ENCODE results near the gene POLDIP2. TPM values are rescaled to one million over a fixed set of nuclear protein-coding genes. Genes with fewer than 3 reads are reported as not detected.

POLDIP2 gene
- total and polyA plus RNA-seq, 8 donors: 28.3 to 51.2 (median 41.2) TPM

GRCh38 chr17:28395968-28396367 is 38.6 kb upstream of the POLDIP2 start:
- no peak for TF ChIP-seq CTCF (IDR thresholded peaks at IDR 0.05)
- FAIRE-seq (no peak), DNase-seq (no peak), ATAC-seq (no peak)
- intact Hi-C loops (cut with DNase I): no loop called here
- no peaks in the 10 kb centered on the region for H3K4me1 ChIP-seq
- H3K36me3 ChIP-seq: peaks cover 0 to 48% (median 27%) of the 10 kb centered on the region in 3 donors
- 85 to 89% methylated on average over 6 of the region's 6 CpGs for WGBS, 2 donors
- no peaks in the 10 kb centered on the region for H3K9me3 ChIP-seq
- H3K27me3 ChIP-seq: no peaks in the 10 kb centered on the region
- no peak overlapping the region for H3K4me3 ChIP-seq
- H3K27ac ChIP-seq: no peak overlapping the region

GRCh38 chr17:28395426-28395825 is 38.1 kb upstream of the POLDIP2 start:
- no peak for FAIRE-seq
- no peak for ATAC-seq
- Histone ChIP-seq H3K9me3 (no peaks in the 10 kb centered on the region), H3K27me3 (no peaks in the 10 kb centered on the region), H3K27ac (no peak overlapping the region), H3K4me3 (no peak overlapping the region), H3K4me1 (no peaks in the 10 kb centered on the region), H3K36me3 (peaks cover 0 to 54% (median 32%) of the 10 kb centered on the region in 3 donors)
- no peak for DNase-seq
- no peak for TF ChIP-seq CTCF (IDR thresholded peaks at IDR 0.05)
- WGBS, 2 donors: 57 to 64% methylated on average over 2 of the region's 2 CpGs
- intact Hi-C loops (cut with DNase I): no loop called here

- TF ChIP-seq CTCF (IDR thresholded peaks at IDR 0.05): no peak
- FAIRE-seq (no peak), DNase-seq (no peak), ATAC-seq (no peak)
- H3K4me3 ChIP-seq: no peak overlapping the region
- H3K9me3 ChIP-seq: no peaks in the 10 kb centered on the region
- H3K27me3 ChIP-seq: no peaks in the 10 kb centered on the region
- H3K27ac ChIP-seq: no peak overlapping the region
- H3K36me3 ChIP-seq: peaks cover 0 to 63% (median 35%) of the 10 kb centered on the region in 3 donors
- H3K4me1 ChIP-seq: no peaks in the 10 kb centered on the region
- intact Hi-C loops (cut with DNase I): no loop called here
- WGBS, 2 donors: 81% methylated on average over 7 of the region's 7 CpGs
These were observed 37.2 kb upstream of the POLDIP2 start for GRCh38 chr17:28394337-28395116.

- WGBS, 2 donors: 86 to 90% methylated on average over 10 of the region's 10 CpGs
- no peak for TF ChIP-seq CTCF (IDR thresholded peaks at IDR 0.05)
- H3K27me3 ChIP-seq: no peaks in the 10 kb centered on the region
- no peak for FAIRE-seq
- no peaks in the 10 kb centered on the region for H3K4me1 ChIP-seq
- peaks cover 0 to 68% (median 42%) of the 10 kb centered on the region in 3 donors for H3K36me3 ChIP-seq
- intact Hi-C loops (cut with DNase I): no loop called here
- no peaks in the 10 kb centered on the region for H3K9me3 ChIP-seq
- H3K27ac ChIP-seq: no peak overlapping the region
- no peak for DNase-seq
- ATAC-seq: peak in 2 of 4 donors; percentile 28 to 31
- no peak overlapping the region for H3K4me3 ChIP-seq
These were observed 35.2 kb upstream of the POLDIP2 start for GRCh38 chr17:28392491-28392890.

GRCh38 chr17:28391401-28391800 is 34.1 kb upstream of the POLDIP2 start:
- no peak for TF ChIP-seq CTCF (IDR thresholded peaks at IDR 0.05)
- WGBS, 2 donors: 66 to 74% methylated on average over 2 of the region's 2 CpGs
- ATAC-seq: no peak
- no peak for DNase-seq
- no peak for FAIRE-seq
- Histone ChIP-seq H3K36me3 (peaks cover 0 to 64% (median 42%) of the 10 kb centered on the region in 3 donors), H3K27me3 (no peaks in the 10 kb centered on the region), H3K4me3 (no peak overlapping the region), H3K4me1 (peaks cover 0 to 1% (median 0%) of the 10 kb centered on the region in 3 donors), H3K9me3 (no peaks in the 10 kb centered on the region), H3K27ac (no peak overlapping the region)
- intact Hi-C loops (cut with DNase I): no loop called here

All from pancreas (tissue), 10 donors.